NCI-H2107 treated with DMSO at 0.1 percent for 48 hours (cell line): ENCODE measurements around the gene TAS1R2.
A peak's percentile ranks its signal among the peaks of the same experiment; 100 is the strongest.
"Not testable (repeated sequence)": the region's sequence is repeated elsewhere in the genome, so short reads cannot be mapped to it uniquely, and the experiment has no call there.

Experiments used
- DNase-seq: peaks from one replicate; lab custom pipeline; 2025; ENCODE audit not compliant: unreplicated experiment; lab: John Stamatoyannopoulos, UW

Gene TAS1R2

DNA sequence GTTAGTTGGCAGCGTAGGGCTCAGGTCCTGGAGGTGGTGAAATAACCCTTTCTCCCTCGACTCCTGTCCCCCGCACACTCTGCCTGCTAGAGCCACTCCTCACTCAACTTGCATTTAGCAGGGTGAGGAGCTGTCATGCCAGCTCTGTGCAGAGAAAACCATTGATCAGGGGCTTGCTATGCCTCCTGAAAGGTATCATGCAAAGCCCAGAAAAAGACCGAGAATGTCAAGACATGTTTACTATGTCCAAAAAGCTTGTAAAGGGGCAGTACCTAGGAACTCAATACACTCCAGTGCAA, 24.9 kb upstream of the TAS1R2 start:
- DNase-seq, result no peak

DNA sequence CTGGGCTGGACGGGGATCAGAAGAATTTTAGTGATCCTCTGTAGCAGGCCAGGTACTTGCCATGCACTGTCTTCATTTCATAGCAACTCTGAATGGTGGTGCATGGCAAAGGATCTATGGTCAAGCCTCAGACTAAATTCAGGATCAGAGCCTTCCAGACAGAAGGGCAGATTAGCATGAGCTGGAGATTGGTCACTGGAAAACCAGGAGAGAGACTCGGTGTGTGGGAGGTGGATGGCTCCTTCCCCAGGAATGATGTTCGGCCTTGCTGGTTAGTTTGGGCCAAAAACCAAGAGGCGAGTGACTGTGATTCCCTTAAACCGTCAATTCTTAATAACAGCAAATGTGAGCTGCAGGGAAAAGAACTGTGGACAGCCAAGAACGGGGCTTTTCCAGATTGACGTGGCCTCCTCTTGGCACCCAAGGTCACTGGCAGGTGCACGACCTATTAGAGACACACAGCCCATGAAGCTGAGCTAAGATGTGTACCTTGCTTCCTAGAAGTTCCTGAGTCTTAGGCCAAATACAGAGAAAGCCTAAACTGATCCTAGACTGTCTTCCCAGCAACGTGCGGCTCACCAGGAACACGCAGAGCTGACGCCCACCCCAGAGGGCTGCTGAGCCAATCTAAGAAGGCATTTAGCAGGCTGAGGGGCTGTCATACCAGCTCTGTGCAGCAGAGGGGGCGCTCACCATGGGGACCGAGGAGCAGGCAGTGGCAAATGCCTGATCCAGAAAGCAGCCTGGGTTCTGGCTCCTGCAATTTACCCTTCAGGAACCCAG, 24.4 kb upstream of the TAS1R2 start:
- peak; percentile 2 for DNase-seq

GRCh38 chr1:18883079-18883478, 23.6 kb upstream of the TAS1R2 start:
- no peak for DNase-seq

GRCh38 chr1:18882486-18882885, 23.0 kb upstream of the TAS1R2 start:
- no peak for DNase-seq

DNA sequence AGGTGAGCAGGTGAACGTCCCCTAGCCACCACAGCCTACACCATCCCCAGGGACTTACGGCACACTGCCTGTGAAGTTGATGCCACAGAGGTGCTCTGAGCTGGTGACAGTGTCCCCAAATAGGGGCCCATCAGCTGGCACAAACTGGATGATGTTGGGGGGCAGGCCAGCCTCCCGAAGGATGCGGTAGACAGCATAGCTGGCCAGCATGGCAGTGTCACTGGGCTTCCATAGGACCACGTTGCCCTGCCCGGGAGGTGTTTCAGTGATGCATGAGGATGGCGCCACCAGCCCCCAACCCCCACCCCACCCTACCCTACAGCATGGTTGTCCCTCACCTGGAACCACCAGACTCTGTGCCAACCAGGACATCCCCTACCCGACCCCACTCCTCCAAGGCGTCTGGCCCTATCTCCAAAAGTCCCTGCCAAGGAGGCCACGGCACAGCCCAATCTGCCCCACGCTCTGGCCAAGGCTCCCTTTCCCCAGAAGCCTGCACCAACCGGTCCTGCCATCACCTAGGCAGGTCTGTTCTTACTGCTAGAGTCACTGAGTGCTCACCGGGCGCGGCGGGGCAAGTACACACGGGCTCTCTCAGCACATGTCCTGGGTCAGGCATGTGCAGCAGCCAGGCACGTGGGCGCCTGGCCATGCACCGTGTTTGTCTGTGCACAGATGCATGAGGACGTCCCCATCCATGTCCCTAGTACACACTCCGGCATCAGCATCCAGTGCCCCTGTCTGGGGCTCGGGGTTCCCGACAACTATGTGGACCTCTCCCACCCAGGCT, 22.4 kb upstream of the TAS1R2 start:
- no peak for DNase-seq

- no peak for DNase-seq
These were observed 21.7 kb upstream of the TAS1R2 start for GRCh38 chr1:18881164-18881563.

- DNase-seq, result no peak
These were observed 21.1 kb upstream of the TAS1R2 start for GRCh38 chr1:18880585-18880984.

GRCh38 chr1:18879791-18880309, 20.4 kb upstream of the TAS1R2 start:
- peak; percentile 15 for DNase-seq

GRCh38 chr1:18879215-18879790, 19.8 kb upstream of the TAS1R2 start:
- DNase-seq, result no peak

DNA sequence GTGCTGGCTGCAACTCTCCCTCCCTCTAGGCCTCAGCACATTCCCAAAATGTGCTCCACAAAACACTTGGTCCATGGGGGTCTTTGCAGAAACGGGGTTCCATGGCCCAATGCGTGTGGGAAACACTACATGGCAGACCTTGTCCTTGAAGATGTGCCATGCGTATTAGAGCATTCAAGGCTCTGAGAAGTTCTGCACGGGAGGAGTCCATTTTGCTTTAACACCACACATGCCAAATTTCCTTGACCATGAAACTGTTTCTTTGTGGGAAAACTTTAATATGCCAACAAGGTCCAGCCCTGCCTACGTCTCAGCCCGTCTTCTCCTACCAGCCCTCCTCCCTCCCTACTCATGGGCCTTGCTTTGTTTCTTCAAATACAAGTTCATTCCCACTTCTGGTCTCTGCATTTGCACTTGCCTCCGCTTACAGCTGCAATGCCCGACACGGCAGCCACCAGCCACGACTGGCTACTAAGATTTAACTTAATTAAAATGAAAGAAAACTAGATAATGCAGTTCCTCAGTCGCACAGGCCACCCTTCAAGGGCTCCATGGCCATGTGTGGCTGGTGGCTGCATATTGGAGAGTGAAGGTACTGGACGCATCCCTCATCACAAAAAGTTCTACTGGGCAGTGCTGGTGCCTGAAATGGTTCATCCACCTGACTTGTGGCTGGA, 19.2 kb upstream of the TAS1R2 start:
- no peak for DNase-seq

GRCh38 chr1:18877282-18877681, 17.8 kb upstream of the TAS1R2 start:
- no peak for DNase-seq

DNA sequence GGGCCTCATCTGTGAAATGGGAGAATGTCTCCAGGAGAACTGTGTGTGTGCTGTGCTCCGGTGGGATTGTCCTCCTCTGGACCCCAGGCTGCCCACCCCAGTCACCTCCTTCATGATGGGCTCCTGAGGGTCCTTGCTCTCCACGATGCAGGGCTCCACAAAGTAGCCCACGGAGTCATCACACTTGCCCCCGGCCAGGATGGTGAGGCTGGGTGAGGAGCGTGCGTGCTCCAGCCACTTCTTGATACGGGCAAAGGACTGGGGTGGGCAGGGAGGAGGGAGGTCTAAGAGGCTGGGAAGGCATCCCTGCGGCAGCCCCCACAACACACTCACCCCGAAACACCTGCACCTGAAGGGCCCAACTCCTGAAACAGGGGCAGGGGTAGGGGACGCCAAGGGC, 16.8 kb upstream of the TAS1R2 start:
- DNase-seq, result no peak

- no peak for DNase-seq
These were observed 16.3 kb upstream of the TAS1R2 start for GRCh38 chr1:18875796-18876128.

- peak; percentile 31 for DNase-seq
These were observed 15.8 kb upstream of the TAS1R2 start for GRCh38 chr1:18875107-18875795.

GRCh38 chr1:18874600-18874999, 15.1 kb upstream of the TAS1R2 start:
- DNase-seq, result no peak

DNA sequence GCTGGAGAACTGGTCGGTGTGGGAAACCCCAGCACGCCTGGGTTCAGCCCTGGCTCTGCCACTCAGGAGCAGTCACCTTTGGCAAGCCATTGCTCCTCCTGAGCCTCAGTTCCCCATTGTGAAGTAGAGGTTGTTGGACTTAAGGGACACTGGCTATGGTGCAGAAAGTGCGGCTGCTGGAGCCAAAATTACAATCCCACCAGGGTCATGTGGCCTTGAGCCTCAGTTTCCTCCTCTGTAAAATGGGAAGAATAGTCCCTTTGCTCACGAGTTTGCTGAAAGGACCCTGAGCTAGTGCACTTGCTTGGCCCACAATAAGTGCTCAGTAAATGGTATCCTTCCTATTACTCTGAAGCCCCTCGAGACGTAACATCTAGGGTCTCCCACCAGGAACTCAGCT, 14.6 kb upstream of the TAS1R2 start:
- no peak for DNase-seq

DNA sequence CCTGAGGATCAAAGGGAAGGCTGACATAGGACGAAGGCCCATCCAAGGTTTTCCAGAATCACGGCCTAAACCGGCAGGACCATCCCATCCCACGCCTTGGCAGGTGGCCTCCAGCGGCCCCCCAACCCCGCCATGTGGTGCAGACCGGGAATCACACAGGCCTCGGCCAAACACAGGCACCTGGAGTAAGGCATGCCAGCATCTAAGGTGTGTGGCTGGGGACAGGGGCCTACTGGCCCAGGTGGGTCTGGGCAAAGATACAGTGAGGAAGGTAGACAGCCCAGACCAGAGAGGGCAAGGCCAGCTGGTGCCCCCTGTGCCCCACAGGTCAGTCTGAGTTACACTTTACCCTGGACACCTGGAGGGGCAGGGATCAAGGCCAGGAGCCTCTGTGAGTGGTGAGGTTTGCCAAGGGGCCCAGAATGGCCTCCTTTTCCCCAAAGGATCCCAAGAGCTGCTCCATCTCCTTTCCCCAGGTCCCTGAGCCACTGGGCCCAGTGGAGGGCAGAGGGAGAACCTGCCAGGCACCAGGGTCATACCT, 12.7 kb upstream of the TAS1R2 start:
- DNase-seq, result no peak

DNA sequence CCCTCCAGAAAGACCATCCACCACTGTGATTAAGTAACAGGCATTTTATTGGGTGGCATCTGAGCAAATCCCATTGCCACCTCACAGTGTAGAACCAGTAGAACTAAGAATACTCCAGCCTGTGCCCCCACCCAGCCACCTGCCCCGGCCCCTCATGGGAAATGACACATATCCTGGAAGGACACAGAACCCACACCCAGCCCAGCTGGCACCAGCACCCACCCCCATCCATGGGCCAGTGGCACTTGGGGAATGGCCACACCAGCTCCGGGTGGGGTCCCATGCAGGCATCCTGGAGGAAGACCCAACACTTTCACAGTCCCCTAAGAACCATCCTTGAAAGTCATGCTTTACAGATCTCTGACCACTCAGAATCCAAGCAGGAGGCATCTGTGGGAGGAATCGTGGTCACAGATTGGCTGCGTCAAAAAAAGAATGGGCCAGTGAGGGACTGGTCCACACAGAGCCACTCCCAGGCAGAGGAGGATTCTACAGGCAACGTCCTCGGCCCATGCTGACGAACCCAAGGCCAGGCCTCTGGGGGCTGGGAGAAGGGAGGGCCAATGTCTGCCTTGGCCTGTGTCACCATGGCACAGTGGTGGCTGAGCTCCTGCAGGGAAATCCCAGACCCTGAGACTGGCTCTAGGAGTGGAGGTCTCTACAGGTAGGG, 12.1 kb upstream of the TAS1R2 start:
- DNase-seq, result no peak

- DNase-seq, result no peak
These were observed 11.5 kb upstream of the TAS1R2 start for GRCh38 chr1:18870957-18871356.

DNA sequence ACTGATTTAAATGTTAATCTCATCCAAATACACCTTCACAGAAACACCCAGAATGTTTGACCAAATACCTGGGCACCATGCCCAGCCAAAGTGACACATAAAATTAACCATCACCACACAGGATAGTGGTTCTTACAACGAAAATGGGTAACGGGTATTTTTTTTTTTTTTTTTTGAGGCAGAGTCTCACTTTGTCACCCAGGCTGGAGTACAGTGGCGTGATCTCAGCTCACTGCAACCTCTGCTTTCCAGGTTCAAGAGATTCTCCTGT, 11.1 kb upstream of the TAS1R2 start:
- DNase-seq, result not testable (repeated sequence)
